NCI-H1694 (cell line): ENCODE data around the gene CHRNE.
"Not testable (repeated sequence)": the region's sequence is repeated elsewhere in the genome, so short reads cannot be mapped to it uniquely, and the experiment has no call there.

Experiments used
- DNase-seq: peaks from one replicate; lab custom pipeline; 2025; lab: John Stamatoyannopoulos, UW

Gene CHRNE

DNA sequence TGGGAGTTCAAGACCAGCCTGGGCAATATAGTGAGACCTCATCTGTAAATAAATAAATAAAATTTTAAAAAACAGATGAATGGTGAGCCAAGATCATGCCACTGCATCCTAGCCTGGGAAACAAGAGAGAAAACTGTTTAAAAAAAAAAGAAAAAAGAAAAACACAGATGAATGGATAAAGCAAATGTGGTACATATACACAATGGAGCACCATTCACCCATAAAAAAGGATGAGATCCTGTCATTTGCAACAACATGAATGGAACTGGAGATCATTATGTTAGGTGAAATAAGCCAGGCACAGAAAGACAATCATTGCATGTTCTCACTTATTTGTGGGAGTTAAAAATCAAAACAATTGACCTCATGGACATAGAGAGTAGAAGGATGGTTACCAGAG lies 3.7 kb upstream of the CHRNE start:
- DNase-seq = not testable (repeated sequence)

DNA sequence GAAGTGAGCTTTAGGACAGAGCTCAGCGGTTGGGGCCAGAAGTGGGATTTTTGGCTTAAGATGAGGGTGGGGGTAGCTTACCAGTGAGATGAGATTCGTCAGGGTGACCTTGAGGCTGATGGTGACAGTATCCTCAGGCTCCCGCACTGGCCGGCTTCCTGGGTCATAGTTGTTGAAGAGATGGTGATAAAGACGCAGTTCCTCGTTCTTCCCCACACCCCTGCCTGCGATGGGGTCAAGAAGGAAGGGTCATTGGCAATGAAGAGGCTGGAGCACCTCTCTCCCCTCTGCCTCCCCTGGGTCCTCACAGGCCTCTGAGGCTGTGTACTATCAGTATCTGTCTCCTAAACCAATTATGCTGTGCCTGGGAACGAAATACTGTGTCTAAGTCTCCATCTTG lies 358 bp downstream of the CHRNE start:
- no peak for DNase-seq

DNA sequence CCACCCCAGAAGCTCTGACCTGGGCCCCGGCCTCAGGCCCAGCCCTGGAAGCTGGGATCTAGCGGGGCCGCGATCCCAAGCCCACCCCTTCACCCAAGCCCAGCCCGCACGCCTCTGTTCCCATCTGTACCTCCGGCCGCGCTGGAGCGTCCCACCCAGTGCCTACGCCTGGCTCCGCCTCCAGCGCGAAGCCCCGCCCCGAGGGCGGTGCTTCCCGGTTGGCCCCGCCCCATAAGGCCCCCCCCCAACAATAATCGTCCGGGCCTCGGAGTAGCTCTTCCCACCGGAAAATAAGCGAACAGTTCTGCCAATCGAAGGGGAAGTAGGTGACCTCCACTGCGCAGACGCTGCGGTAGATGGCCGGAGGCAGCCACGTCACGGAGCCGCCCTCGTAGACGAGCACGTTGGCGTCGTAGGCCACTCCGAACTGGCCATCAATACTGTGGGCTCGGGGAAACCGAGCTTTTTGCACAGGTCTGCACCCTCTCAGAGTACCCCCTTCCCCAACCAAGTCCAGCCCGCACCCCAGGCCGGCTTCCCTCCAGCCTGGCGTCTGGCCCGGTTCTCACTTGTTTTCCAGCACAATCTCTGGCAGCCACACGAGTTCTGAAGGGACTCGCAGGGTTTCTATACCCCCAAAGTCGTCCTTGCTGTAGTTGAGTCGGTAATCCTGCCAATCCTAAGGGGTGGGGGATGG lies 1.1 kb downstream of the CHRNE start:
- no peak for DNase-seq

DNA sequence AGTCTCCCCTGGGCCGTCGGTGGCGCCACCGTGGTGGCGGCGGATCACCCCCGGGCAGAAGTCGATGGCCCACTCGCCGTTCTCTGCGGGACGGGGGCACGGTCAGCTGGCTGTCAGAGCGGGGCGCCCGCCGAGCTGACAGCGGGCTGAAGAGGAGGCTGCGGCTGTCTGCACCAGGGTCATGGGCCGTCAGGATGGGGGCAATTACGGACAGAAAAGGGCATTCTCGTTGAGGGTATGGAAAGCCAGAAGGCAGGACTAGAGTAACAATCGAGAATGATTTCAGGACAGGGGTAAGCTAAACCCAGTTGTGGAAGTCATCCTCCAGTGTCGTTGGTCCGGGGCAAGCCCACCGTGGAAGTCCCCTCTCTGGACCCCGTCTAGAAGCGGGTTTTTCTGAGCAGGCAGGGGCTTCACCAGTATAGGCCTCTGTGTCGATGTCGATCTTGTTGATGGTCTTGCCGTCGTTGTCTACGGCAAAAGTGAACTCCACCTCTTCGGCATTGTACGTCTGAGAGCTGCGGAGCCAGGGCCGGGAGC lies 1.7 kb downstream of the CHRNE start:
- DNase-seq = no peak

DNA sequence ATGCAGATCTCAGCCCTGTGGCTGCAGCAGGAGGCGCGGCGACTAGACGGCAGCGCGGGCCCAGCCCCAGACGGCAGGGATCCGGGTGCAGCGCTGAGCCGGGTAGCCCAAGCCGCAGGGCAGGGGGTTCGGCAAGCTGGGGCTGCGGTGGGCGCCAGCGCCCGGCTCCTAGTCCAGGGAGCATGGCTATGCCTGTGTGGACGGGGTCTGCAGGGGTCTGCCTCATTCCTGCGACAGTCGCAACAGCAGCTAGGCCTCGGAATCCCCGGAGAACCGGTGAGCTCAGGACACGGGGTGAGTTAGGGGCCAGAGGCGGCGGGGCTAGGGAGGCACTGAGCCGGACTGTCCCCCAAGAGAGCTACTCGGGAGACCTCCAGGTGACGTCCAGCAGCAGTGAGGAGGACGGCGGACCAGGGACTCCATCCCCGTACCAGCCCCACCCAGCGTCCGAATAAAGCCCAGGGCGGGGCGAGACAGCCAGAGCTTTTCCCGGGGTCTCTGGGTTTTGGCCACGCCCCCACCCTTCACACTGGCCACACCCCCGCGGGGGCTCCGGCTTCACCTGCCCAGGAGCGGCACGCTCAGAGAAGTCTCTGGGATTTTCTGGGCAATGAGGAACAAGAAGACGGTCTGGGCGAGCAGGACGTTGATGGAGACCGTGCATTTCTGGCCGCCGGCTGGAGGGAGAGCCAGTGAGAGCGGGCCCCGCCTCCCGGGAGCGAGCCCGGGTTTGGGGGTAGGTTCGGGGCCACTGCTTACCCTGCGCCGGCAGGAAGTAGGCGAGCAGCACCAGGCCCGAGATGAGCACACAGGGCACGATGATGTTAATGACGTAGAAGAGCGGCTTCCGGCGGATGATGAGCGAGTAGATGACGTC lies 2.4 kb downstream of the CHRNE start:
- DNase-seq = no peak

DNA sequence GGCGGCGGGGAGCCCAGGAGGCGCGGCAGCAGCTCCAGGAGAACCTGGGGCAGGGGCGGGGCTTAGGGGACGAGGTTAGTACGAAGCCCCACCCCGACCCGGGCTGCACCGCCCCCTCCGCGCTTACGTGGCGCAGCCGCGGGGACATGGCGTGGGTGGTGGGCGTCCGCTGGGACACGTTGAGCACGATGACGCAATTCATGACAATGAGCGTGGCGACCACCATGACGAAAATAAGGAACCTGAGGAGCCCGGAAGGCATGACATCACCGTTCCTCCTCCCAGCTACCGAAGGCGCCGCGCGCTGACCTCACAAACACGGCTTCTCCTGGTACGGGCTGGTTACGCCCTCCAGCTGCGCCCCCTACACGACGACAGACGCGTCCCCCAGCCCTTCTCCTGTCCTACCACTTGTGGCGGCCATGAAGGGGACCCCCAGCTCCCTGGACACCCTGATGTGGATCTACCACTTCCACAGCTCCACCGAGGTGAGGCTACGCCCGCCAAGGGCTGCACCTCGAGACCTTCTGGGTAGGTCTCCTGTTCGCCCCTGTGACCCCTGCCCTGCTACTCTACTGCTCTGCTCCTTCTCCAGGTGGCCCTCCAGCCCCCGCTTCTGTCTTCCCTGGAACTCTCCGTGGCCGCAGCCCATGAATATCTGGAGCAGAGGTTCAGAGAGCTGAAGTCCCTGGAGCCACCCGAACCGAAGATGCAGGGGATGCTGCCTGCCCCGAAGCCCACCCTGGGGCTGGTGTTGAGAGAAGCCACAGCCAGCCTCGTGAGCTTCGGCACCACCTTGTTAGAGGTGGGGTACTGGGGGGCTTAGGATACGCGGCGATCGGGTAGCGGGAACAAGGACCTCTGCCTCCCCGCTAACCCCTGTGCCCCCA lies 3.3 kb downstream of the CHRNE start, which contains the start of gene C17orf107:
C17orf107 (plus strand) TSS at position 196 of the 890 bp plus-strand sequence; CDS start at position 423, 227 bp downstream.
- DNase-seq = no peak

DNA sequence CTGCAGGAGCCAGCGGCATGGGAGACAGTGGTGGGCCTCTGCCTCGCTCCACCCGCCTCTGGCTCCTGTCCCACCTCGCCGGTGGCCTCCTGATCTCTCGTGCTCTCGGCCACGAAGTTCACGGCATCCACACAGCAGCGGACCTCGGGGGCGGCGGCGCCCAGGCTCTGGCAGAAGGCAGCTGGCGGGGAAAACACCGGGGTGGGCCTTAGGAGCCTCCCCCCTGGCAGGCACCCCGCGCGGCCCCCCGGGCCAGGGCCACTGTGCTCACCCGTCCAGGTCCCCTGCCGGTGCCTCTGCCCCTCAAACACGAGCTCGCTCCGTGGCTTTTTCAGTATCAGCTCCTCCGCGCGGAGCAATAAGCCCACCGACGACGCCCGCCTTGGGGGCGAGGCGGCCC lies 4.0 kb downstream of the CHRNE start:
- no peak for DNase-seq

DNA sequence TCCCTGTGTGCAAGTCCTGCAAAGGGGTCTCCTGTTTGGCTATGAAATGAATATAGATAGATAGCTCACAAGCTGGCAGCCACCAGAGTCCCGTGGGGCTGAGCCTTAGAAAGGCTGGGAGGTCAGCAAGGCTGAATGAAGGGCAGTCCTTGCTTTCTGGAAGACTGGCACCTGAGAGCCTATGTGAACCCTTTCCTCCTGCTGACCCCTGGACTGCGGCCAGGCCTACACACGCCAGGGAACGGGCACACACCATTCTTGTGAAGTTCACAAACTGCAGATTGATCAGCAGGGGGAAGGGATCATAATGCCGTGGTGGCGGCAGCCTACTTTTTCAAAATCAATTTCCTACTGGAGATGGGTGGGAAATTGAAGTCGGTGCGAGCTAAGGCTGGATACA lies 4.5 kb downstream of the CHRNE start:
- DNase-seq = no peak

DNA sequence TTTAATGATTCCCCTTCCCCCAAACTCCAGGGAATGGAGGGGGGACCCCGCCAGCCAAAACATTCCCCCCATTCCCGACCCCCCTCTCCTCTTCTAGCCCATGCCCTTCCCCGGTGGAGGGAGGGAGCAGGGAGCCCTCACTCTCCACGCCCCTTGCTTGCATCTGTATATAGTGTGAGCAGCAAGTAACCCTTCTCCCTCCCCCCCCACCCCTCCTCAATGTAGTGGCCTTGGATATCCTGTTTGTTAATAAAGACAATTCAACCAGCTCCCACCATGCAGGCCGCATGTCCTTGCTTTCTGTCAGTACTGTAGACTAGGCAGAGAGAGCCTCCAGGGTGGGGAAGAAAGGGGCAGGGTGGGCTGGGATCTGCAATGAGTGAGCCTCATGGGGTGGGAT lies 5.1 kb downstream of the CHRNE start:
- no peak for DNase-seq

DNA sequence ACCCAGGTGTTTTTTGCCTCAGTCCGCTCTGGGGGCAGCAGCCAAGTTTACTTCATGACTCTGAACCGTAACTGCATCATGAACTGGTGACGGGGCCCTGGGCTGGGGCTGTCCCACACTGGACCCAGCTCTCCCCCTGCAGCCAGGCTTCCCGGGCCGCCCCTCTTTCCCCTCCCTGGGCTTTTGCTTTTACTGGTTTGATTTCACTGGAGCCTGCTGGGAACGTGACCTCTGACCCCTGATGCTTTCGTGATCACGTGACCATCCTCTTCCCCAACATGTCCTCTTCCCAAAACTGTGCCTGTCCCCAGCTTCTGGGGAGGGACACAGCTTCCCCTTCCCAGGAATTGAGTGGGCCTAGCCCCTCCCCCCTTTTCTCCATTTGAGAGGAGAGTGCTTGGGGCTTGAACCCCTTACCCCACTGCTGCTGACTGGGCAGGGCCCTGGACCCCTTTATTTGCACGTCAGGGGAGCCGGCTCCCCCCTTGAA lies 5.7 kb downstream of the CHRNE start:
- no peak for DNase-seq

DNA sequence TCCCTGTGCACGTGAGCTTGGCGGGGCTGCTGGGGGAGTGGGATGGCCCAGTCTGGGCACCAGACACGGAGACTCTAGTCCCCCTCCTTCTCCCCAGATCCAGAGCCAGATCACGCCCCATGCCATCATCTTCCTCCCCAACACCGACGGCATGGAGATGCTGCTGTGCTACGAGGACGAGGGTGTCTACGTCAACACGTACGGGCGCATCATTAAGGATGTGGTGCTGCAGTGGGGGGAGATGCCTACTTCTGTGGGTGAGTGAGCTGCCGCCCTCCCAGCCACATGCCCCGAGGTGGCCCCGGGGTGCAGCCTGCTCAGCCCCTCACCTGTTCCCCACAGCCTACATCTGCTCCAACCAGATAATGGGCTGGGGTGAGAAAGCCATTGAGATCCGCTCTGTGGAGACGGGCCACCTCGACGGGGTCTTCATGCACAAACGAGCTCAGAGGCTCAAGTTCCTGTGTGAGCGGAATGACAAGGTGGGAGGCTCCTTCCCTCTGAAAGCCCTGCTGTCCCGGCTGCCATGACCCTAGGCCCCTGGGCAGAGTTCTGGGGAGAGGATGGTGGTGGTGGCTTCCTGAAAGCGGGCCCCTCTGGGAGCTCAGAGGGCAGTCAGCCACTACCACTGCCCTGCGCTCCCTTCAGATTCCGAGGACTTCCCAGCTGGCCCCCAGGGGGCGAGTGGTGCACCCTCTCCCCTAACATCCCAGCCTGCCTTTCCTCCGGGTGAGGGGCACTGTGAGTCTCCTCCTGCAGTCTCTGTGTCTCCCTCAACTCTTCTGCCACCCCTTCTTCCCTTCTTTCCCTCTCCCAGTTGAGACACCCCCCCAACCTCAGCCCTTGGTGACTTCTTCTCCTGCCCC lies 6.3 kb downstream of the CHRNE start:
- DNase-seq = no peak

DNA sequence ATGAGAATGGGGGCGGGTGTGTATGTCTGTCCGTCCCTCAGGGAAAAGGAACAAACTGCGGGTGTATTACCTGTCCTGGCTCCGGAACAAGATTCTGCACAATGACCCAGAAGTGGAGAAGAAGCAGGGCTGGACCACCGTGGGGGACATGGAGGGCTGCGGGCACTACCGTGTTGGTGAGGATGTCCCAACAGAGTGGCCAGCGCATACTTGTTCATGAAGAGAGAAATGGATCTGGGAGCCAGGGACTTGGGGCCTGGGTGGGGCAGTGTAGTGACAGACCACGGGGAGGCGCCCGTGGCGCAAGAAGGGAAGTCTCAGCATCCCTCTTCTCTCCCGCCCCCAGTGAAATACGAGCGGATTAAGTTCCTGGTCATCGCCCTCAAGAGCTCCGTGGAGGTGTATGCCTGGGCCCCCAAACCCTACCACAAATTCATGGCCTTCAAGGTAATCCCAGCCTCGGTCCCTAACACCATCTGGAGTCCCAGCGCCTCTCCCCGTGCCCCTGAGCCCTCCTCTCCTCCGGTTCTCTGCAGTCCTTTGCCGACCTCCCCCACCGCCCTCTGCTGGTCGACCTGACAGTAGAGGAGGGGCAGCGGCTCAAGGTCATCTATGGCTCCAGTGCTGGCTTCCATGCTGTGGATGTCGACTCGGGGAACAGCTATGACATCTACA lies 7.1 kb downstream of the CHRNE start:
- DNase-seq = no peak

DNA sequence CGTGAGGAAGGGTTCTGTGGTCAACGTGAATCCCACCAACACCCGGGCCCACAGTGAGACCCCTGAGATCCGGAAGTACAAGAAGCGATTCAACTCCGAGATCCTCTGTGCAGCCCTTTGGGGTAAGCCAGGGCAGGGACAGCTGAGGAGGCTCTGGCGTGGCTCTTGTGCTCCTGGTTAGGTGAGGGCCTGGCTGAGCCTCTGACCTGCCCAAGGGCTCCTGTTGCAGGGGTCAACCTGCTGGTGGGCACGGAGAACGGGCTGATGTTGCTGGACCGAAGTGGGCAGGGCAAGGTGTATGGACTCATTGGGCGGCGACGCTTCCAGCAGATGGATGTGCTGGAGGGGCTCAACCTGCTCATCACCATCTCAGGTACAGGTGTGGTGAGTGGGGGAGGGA lies 7.8 kb downstream of the CHRNE start:
- DNase-seq = no peak

DNA sequence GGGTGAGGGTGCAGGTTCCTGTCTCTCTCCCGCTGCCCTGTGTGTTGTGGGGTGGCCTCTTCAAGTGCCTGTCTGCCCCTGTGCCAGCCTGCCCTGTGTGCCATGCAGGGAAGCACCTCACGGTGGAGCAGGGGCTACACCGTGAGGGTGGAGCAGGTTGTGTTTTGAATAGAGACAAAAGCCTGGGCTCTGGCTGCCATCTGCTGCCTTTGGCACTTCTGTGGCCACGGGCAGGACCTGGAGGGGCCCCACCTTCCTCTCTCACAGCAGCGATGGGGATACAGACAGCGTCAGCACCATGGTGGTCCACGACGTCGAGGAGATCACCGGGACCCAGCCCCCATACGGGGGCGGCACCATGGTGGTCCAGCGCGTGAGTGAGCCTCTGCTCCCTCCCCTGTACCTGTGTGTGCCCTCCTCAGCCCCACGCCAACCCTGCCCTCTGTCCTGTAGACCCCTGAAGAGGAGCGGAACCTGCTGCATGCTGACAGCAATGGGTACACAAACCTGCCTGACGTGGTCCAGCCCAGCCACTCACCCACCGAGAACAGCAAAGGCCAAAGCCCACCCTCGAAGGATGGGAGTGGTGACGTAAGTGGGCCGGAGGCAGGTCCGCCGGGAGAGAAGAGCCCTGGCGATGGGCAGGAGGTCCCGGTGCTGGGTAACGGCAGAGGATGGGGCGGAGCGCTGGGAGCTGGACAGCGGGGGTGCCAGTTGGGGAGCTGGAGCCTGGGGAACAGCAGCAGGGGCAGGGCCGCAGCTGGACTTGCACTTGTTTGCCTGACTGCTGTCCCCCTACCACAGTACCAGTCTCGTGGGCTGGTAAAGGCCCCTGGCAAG lies 9.0 kb downstream of the CHRNE start:
- peak; percentile 62 for DNase-seq

DNA sequence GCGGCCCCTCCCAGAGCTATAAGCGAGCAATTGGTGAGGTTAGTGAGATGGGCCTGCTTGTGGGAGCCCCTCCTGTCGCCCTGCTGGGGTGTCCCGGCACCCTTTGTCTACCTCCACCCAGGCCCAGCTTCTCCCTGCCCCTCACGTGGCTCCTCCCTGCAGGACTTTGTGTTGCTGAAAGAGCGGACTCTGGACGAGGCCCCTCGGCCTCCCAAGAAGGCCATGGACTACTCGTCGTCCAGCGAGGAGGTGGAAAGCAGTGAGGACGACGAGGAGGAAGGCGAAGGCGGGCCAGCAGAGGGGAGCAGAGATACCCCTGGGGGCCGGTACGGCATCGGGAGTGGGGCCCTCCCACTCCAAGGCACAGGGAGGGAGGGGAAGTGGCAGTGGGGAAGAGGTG lies 9.6 kb downstream of the CHRNE start:
- DNase-seq = no peak

DNA sequence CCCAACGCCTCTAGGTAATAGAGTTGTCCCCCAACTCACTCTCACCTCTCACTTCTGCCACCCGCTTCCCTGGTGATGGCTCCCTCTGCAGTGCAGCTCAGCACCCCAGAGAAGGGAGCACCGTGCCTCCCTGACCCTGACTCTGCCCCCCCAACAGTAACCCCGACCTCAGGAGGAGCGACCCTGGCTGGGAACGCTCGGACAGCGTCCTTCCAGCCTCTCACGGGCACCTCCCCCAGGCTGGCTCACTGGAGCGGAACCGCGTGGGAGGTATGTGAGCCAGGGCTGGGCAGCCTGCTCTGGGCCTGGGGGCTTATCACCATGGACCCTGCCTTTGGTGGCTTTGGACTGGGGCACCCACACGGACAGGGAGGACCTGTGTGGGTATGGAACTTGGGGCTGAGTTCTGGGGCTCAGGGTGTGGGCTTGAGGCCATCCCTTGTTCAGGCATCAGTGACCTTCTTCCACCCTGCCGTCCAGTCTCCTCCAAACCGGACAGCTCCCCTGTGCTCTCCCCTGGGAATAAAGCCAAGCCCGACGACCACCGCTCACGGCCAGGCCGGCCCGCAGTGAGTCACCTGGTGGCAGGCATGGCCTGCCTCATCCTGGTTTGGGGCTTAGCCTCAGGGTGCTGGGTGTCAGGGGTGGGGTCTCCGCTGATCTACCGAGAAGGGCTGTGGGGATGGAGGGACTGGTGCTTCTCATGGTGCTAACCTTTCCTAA lies 10.2 kb downstream of the CHRNE start:
- DNase-seq = no peak

DNA sequence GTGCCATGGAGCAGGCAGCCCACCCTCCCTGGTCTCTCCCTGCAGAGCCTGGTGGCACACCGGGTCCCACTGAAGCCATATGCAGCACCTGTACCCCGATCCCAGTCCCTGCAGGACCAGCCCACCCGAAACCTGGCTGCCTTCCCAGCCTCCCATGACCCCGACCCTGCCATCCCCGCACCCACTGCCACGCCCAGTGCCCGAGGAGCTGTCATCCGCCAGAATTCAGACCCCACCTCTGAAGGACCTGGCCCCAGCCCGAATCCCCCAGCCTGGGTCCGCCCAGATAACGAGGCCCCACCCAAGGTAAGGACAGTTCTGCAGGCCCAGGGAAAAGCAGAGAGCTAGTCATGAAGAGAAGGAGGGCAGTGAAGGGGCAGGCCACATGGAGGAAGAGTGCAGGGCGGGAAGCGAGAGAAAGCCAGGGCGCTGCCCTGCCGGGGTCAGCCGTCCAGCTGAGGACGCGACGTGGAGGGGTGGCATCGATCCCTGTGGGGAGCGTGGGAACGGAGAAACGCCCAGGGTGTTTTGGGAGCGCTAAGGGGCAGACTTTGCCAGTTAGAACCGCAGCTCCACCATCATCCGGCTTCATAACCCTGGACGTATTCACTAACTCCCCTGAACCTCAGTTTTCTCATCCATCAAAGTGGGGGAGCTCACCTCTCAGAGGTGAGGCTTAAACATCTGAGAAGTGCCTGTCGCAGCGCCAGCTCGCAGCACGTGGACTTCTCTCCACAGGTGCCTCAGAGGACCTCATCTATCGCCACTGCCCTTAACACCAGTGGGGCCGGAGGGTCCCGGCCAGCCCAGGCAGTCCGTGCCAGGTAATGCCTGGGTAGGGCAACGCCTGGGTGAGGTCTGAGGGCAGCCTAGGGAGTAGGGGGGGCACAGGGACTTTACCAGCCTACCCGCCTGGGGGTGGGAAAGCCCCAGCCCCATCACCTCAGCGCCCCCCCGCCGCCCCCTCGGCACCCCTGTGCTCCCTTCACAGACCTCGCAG lies 11.2 kb downstream of the CHRNE start:
- DNase-seq = no peak
